Activated T-cell treated with anti-CD3 and anti-CD28 coated beads for 48 hours (primary cell): ENCODE measurements around the gene MAN1A1.

Source experiments
- DNase-seq: peaks from one replicate; pipeline ENCODE4 v3.0.0-alpha.2; 2020; ENCODE audit warnings: low read depth

MAN1A1 gene

DNA sequence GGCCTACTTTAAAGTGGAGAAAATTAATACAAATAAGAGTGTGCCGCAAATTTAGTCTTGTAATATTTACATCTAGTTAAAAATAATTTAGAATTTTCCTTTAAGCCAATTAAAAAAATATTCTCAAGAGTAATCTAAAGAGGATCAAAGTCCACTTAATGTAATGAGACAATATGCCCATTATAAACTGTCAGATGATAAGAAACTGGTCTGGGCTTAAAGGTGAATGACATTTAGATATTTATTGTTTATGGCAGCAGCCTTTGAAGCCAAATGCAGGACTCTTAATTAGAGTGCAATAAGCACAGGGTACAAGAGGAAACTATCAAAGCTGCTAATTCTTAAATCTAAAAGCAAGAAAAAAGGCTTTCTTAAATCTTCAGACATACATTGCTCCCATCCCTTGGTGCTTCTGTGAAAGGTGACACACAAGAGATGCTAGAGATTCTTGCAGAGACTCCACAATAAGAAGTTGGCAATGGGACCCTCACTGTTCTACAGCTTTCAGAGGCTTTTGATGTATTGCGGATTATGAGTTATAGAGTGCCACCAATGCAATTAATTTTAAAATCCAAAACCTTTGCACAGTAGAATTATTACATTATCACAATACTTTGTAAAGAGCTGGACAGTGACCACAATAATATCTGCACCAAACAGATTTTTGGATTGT, 116.1 kb downstream of the MAN1A1 start:
- no peak for DNase-seq

DNA sequence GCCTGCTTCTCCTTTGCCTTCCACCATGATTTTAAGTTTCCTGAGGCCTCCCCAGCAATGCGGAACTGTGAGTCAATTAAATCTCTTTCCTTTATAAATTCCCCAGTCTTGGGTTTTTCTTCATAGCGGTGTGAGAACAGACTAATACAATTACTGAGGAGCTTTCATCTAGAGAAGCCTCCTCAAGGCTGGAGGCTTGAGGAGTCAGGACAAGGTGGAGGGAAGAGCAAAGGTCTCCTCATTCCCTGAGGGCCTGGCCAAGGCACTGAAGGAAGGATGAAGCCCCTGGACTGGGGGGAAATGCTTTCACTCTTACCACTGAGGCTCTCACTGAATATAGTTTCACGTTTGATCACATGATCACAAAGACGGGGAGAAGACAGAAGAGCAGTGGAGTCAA, 118.2 kb downstream of the MAN1A1 start:
- DNase-seq: no peak

DNA sequence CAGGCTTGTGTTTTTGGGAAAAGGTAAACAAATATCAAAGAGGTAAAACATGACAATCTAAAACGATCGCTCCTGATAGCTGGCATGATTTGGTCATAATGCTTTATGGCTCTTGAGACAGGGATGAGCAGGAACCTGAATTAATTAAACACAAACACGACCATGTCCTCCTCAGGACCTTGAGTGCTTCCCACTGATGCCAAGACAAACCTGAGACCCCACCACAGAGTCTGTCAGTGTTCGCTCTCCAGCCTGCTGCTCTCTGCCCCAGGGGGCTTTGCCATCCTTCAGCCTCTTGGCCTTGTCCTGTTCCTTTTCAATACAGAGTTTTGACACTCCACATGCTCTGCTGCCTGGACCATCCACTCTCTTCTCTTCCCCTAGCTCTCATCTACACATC, 119.4 kb downstream of the MAN1A1 start:
- no peak for DNase-seq

DNA sequence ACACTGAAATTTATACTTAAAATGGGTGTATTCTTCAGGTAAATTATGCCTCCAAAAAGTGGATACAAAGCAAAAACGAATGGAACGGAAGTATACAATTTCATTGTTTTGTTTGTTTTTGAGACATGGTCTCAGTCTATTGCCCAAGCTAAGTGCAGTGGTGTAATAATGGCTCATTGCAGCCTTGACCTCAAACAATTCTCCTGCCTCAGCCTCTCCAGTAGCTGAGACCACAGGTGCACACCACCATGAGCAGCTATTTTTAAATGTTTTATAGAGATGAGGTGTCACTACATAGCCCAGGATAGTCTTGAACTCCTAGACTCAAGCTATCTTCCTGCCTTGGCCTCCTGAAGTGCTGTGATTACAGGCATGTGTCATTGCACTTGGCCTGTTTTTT, 122.2 kb downstream of the MAN1A1 start:
- DNase-seq: no peak

DNA sequence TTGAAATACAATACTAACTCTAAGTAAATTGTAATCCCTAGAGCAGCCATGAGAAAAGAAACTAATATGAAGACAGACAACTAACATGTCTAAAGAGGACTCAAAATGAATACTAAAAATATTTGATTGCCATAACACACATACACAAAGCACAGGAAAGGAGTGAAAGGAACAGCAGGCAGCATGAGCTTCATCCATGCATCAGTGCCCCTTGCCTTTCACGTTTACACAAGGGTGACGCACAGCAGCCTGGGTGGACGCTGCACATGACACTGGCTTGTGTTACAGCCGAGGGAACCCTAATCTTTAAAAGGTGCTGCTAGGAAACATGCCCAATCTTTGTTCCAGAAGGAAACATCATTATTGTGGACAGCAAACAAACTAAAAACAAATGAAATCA, 123.5 kb downstream of the MAN1A1 start:
- DNase-seq: no peak

DNA sequence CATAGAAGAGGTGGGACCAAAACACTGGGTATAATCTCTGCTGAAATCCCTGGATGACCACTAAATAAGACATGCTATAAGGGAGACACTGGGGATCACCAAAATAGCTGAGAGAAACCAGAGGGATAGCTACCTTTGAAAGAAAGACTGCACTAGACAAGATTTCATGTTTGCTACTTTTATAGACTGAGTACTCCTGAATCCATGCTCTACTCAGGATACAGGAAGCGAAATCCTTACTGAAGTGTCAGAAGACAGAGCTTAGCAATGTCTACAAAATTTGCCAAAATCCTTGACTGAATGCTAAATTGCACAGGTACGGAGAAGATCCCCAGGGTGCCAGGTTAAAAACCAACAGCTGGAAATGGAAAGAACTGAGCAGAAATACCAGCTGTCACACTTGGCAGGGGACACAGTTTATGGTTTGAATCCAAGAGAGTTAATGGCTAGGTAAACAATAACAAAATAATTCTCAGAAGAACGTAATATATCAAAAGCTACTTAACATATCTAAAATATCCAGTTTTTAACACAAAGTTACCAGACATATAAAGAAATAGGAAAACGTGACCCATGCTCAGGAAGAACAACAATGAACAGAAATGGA, 125.4 kb downstream of the MAN1A1 start:
- no peak for DNase-seq

DNA sequence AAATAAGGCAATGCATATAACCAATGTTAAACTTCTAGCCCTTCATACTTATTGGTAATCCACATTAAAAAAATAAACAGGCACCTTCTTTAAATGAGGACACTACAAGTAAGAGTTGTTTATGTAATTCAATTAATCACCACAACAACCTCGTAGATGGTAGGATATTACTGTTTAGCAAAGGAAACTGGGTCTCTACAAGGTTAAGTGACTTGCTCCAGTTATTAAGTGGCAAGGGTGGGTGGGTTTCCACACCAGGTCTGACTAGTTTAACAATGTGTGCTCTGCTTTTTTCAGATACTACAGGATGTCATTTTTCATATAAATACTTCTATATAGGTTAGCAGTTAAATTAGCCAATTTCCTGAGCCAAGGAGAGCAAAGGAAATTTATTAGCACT, 129.1 kb downstream of the MAN1A1 start:
- no peak for DNase-seq

DNA sequence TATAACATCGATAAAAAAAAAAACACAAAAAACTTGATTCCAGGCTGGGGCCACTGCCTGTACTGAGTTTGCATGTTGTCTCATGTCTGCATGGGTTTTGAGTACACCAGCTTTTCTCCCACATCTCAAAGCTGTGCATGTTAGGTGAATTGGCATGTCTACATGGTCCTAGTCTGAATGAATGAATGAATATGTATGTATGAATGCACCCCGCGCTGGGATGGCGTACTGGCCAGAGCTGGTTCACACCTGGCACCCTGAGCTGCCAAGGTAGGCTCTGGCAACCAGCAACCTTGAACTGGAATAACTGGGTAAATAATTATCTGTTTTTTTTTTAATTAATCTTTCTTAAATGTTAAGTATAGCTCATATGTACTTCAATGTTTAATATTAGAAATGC, 131.0 kb downstream of the MAN1A1 start:
- DNase-seq: no peak

DNA sequence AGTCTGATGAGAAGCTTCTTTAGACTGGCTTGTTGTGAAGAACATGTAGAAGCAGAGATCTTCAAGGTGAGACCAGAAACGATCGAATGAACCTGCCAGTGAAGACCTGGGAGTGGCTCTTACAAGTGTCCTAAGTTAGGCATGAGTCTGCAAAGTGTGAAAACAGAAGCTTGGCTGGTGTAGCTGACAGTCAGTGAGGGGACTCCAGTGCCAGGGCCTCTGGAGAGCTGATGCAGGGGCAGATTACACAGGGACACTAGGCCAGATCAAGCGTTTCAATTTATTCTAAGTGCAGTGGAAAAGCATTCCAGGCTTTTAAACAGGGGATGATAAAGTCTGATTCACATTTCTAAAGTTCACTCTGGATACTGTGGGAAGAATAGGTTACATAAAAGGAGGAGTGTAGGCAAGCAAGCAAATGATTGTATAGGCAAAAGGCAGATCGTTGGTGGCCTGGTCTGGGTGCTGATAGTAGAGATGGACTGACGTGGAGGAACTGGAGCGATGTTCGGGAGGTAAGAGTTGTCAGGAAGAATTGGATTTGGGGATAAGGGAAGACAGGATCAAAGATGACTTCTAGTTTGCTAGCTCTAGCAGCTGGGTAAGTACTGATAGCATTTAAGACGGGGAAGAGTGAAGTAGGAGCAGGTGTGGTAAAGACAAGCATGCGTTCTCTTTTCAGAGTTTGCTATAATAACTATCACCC, 133.5 kb downstream of the MAN1A1 start:
- no peak for DNase-seq

DNA sequence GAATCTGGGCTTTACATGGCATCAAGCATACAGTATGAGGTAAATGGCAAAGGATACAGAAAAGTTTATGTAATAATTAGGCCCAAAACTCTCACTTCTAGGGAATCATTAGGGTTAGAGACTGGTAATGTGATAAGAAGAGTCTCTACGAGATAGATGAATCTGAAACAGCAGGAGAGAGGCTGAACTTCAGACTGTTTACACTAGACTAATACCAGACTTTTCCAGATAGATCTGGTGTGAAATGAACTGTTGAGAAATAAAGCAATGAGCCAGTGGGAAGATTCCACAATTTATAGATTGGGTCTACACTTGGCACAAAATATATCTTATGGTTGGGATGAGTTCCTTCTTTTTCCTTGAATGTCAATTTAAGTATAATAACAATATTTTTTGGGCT, 134.3 kb downstream of the MAN1A1 start:
- no peak for DNase-seq

DNA sequence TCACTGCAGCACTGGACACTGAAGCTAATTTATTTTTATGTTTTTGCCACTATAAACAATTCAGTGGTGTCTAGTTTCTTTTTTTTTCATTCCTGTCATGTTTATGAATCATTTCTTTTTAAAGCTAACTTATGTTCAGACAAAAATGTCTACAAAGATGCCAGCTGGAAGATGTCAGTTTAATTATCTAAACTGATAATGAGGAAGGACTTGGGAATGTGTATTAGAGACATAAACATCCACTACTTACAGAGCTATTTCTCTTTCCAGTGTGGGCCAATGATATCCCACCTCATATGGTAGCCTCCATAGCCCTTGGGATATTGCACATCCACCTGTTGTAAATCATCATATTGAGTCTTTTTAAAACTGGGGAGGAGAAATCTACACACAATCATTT, 139.0 kb downstream of the MAN1A1 start:
- no peak for DNase-seq

DNA sequence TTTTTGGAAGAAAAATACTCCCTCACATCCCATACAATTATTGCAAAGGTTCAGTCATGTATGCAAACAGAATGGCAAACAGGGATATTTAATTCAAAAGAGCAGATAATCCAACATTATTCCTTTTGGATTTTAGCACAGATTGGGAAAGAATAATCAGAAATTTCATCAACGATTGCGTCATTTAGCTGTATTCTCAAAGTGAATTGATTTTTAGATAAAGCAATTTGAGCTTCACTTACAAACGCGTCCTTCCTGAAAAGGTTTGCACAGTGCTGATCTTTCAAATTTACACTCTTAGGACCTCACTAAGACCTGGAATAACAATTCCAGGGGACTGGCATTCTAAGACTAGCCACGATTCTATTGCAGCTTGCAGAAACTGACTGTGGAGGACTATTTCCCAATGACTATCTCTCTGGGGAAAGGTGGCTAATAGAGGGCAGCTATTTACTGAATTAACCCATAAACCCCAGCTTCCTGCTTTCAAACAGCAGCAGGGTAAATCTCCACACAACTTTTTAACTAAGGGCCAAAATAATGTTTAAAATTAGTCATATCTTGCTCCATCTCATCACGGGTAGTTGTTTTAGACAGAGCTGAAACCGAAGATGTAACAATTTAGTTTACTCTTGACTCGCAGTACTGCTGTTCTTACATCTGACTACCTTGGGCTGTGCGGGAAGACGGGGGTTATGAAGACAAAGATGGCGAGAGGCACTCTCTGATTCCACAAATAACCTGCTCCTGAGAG, 139.9 kb downstream of the MAN1A1 start:
- DNase-seq: no peak

DNA sequence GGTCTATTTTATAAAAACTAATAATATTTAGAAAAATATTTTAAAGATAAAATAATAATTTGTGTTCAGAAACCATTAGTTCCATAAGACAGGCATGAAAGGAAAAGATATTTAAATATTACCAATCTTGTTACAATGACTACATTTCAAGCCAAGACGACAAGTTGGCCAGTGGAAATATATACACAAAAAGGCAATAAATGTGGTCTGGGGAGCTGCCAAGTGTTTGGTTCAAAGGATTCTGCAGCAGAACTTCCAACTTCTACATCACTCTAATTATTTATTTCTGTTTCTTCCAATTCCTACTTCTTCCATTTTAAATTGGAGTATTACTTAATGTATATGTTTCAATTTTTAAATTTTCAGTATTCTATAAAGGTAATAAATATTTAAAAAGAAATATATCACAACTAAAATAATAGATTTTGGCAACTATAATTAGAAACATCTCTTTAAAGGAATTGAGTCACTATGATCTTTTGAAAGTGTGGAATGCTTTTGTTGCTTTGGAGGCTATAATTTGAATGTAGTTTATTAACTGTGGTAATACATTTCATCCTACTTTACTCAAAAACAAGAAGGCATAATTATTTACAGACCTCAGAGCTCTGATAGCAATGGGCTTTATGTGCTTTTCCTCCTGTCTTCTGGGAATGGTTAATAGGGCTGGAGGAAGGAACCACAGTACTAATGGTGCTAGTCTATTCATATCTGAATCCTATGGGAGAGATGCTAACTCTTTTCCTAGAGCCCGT, 141.4 kb downstream of the MAN1A1 start:
- no peak for DNase-seq

DNA sequence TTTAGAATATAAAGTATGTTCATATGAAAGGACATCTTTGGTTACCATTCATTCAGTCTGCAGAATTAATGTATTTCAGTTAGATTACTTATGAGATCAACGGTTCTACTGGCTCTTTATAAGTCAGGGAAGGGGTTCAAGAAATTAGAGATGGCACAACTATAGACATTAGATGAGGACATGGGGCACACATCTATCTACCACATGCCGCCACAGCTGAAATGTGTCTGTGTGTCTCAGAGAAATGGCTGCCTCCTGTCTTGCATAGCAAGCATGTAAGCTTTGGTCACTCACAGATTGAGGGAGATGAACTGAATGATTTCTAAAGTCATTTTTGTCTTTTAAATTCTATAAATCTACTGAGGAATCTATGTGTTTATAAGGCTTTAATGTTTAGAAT, 142.2 kb downstream of the MAN1A1 start:
- DNase-seq: no peak

DNA sequence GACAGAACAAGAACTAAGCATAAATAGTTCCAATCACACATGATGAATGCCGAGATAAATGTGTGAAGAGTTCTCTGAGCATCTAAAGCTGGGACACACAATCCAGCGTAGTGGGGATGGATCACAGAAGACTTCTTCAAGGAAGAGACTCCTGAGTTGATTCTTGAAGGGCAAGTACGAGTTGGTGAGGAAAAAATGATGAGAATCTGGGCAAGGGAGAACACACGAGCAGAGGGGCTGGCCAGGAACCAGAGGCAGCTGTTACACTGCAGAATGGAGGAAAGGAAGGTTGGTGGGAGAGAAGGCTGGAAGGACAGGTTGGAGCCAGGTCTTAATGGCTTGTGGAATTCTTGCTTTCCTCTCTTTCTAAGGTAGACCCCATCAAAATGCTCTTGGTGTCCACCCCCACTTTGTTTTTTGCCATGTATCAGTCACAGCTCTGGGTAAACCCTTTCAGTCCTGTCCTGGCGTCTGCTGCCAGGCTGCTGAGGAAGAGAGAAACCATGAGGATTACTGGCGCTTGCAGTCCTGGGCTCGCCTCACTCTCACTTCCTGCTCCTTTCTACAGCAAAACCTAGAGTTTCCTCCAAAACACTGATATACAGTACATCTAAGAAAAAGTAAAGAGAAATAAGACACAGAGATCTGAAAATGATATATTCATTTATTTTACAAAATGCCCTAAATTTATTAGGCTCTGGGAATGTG, 143.5 kb downstream of the MAN1A1 start:
- DNase-seq: no peak

DNA sequence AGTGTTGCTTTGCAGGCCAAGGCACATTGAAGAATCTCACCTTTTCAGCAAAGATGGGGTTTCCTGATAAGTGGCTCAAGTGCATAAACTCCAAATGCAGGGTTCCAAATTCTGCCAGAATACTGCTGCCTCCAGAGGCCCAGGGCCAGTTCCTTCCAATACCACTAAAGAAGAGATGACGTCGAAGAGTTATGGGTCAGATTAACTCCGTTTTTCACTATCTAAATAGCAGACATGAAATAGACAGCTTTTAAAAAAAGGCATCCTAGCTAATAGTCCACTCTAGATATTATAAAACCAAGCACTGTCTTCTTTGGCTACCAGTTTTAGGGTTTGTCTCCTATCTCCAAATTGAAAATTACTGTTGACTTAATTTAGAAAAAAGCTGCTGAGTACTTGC, 144.8 kb downstream of the MAN1A1 start:
- no peak for DNase-seq

DNA sequence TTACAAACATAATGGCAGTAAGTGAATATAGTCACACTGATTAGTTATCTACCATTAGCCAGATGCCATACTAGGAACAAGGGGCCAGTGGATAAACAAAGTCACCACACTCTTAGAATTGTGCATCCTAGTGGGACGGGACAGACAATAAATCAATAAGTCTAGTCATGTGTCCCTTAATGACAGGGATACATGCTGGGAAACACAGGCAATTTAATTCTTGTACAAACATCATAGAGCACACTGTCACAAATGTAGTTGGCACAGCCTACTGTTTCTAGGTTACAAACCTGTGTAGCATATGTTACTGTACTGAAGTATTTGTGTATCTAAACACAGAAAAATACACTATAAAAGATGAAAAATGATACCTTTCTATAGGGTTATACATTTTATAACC, 148.1 kb downstream of the MAN1A1 start:
- no peak for DNase-seq

DNA sequence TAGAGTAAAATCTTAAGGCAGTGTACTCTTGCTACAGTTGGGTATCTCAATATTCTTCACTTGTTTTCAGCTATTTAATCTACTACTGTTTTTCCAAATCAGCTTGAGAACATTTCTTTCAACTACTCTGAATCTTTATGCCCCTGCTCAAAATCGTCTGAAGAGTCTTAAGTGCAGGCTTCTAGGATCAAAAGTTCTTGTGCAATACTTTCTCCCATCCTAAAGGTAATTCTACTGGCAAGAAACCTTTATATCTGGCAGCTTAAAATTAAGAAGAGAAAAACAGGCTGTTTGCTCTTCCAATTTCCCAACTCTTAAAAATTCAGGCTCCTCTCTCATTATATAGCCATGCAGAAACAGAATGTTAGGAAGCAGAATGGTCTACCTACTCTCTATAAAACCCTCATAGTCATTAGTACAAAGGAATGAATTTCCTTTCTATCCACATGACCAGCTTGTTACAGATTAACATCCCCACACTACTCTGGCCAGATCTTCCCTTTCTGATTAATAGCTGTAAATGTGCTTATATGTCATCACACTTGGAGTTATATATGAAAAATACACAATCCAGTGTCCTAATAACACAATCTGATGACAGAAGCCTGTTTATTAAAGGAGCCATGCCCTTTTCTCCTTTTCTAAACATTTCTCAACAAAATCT, 148.9 kb downstream of the MAN1A1 start:
- DNase-seq: no peak

DNA sequence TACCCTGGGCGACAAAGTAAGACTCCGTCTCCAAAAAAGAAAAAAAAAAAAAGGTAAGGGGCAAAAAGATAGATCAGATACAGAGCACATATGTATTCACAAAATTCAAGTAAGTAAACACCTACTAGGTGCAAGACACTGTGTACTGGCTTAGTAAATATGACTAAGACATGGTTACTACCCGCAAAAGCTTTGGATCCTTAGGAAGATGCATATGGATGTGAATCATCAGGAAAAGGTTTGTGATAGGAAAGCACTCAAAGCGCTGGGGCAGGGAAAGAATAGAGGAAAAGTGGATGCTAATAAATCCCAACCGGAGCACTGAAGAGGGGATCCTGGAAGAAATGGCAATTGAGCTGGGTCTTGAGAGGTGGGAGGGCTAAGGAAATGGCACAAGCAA, 152.3 kb downstream of the MAN1A1 start:
- DNase-seq: no peak

DNA sequence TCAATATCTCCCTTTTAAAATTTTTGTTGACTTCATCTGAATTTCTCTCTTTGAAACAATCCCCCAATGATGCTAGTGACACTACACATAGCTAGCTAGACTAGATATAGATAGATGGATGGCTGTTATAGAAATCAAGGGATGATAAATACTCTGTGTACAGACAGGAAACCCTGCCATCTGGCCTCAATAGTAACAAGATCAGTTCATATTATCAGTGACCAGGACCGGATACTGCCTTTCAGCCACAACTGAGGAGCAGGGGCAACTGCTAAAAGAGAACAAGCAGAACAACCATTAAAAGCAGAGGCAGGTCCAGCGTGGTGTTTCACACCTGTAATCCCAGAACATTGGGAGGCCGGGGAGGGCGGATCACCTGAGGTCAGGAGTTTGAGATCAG, 152.8 kb downstream of the MAN1A1 start:
- DNase-seq: no peak

DNA sequence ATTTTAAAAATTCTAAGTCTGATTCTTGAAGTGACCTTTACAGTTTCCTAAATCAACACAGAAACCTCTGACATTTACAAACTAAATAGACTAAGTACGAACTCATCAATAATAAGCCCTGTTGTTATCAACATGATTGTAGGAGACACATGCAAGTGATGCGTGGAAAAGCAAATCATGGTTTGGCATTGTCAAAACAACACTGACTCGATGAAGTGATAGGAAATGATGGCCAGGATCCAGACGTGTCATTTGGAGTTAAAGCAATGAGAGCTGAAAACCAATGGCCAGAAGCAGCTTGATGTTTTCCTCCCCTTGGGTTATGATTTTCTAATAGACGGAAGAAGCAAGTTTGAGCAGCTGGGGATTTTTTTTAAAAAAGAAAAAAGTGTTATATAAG, 153.7 kb downstream of the MAN1A1 start:
- DNase-seq: no peak
